Body of pancreas (tissue), 4 donors: ENCODE data around the gene INTS11. TPM values are rescaled to one million over a fixed set of nuclear protein-coding genes. Genes with fewer than 3 reads are reported as not detected.
"Not testable (repeated sequence)": the region's sequence is repeated elsewhere in the genome, so short reads cannot be mapped to it uniquely, and the experiment has no call there.

Experiments
- ATAC-seq: fragments of 150-250 bp; one replicate; pipeline ENCODE4 v1.9.1; 2016
- DNase-seq, 4 donors: peaks; one replicate each; pipeline ENCODE4 v3.0.0-alpha.2; 2019
- H3K27ac ChIP-seq, 4 donors: fragments of 200-600 bp; sonication (generic); 1 replicate in 3 of 4; 2 replicates in 1 of 4; pipeline versions ENCODE4 v1.5.1 to v1.6.1; 2016 to 2019; ENCODE audit warnings: mild to moderate bottlenecking in 1 of 4, mixed read lengths in 1 of 4, moderate library complexity in 1 of 4
- H3K27me3 ChIP-seq, 2 donors: fragments of 200-600 bp; sonication (generic); one replicate each; pipeline ENCODE4 v1.6.0; 2016; ENCODE audit warnings: mild to moderate bottlenecking in 1 of 2
- H3K36me3 ChIP-seq, 2 donors: fragments of 200-600 bp; sonication (generic); replicated peaks in 1 of 2; 2 replicates each; pipeline ENCODE4 v1.5.1; 2016; ENCODE audit warnings: low read depth in 2 of 2; ENCODE audit not compliant: insufficient read depth in 1 of 2
- H3K4me1 ChIP-seq: fragments of 200-600 bp; sonication (generic); one replicate; pipeline ENCODE4 v1.6.0; 2016
- H3K4me3 ChIP-seq, 2 donors: fragments of 200-600 bp; sonication (generic); 1 replicate in 1 of 2; 2 replicates in 1 of 2; pipeline ENCODE4 v1.5.1; 2016 to 2019
- H3K9me3 ChIP-seq, 3 donors: fragments of 200-600 bp; sonication (generic); 1 replicate in 2 of 3; 2 replicates in 1 of 3; pipeline ENCODE4 v1.5.1; 2016
- CTCF ChIP-seq, 7 experiments: fragments of 450-650 bp in 4 of 7; fragments of 200-600 bp in 3 of 7; sonication (generic) in 3 of 7; IDR thresholded peaks; one replicate each; pipeline ENCODE4 v1.5.1; 2016 to 2019; ENCODE audit warnings: antibody characterized with exemption in 7 of 7
- POLR2A ChIP-seq, 3 donors: fragments of 450-650 bp; IDR thresholded peaks; one replicate each; pipeline ENCODE4 v1.6.1; 2016; ENCODE audit warnings: antibody characterized with exemption in 3 of 3, mild to moderate bottlenecking in 2 of 3
- WGBS, 2 donors: methylation state at CpG; one replicate each; pipeline ENCODE4 v1.1.5; 2017; 5-methylcytosine and 5-hydroxymethylcytosine counted together
- intact Hi-C: fragments of 100-400 bp; cut with DNase I; formaldehyde crosslinking; loops from one replicate; pipeline ENCODE4 v1.15.1; 2023
- total RNA-seq, 2 donors: library from RNA; depleted of rRNA; stranded (reverse); fragments of >200 nt; gene quantifications; one replicate each; pipeline ENCODE4 v1.1.0, GENCODE V29; 2016

The INTS11 gene
- total RNA-seq, 2 donors from 2014 or later = 89.0 to 189 TPM

GRCh38 chr1:1318777-1319645, 5.4 kb downstream of the INTS11 start:
- Histone ChIP-seq H3K4me3 (no peak overlapping the region), H3K4me1 (peaks cover 47% of the 10 kb centered on the region), H3K27me3 (no peaks in the 10 kb centered on the region), H3K9me3 (no peaks in the 10 kb centered on the region), H3K36me3 (peaks cover 0 to 9% of the 10 kb centered on the region in 2 donors), H3K27ac (peak overlapping the region in 2 of 4 donors; percentile 73 to 77)
- DNase-seq (no peak), ATAC-seq (no peak)
- 85% methylated on average over 21 to 33 of the region's 36 CpGs for WGBS, 2 donors
- no peak for TF ChIP-seq POLR2A (IDR thresholded peaks at IDR 0.05)
- TF ChIP-seq CTCF (IDR thresholded peaks at IDR 0.05) = no peak
- intact Hi-C loops = no loop called here

- no peaks in the 10 kb centered on the region for H3K27me3 ChIP-seq
- H3K4me3 ChIP-seq = no peak overlapping the region
- peaks cover 3 to 17% of the 10 kb centered on the region in 2 donors for H3K36me3 ChIP-seq
- 69% methylated on average over 9 of the region's 9 CpGs for WGBS, 2 donors
- no peaks in the 10 kb centered on the region for H3K9me3 ChIP-seq
- peak; percentile 90 for ATAC-seq
- peak overlapping the region in 3 of 4 donors; percentile 25 to 77 (median 73) for H3K27ac ChIP-seq
- peak; percentile 82 to 91 (median 88) for DNase-seq
- TF ChIP-seq POLR2A (IDR thresholded peaks at IDR 0.05) (no peak), CTCF (IDR thresholded peaks at IDR 0.05) (no peak)
- intact Hi-C loops = no loop called here
- peaks cover 43% of the 10 kb centered on the region for H3K4me1 ChIP-seq
Observed at GRCh38 chr1:1318131-1318652, 6.3 kb downstream of the INTS11 start.

- ATAC-seq = no peak
- Histone ChIP-seq H3K27ac (peak overlapping the region in 2 of 4 donors; percentile 73 to 77), H3K4me1 (peaks cover 37% of the 10 kb centered on the region), H3K36me3 (peaks cover 9 to 23% of the 10 kb centered on the region in 2 donors), H3K9me3 (no peaks in the 10 kb centered on the region), H3K27me3 (no peaks in the 10 kb centered on the region), H3K4me3 (no peak overlapping the region)
- no peak for DNase-seq
- intact Hi-C loops = no loop called here
- no peak for TF ChIP-seq POLR2A (IDR thresholded peaks at IDR 0.05)
- no peak for TF ChIP-seq CTCF (IDR thresholded peaks at IDR 0.05)
- 87 to 93% methylated on average over 6 of the region's 6 CpGs for WGBS, 2 donors
Observed at GRCh38 chr1:1317420-1317819, 7.0 kb downstream of the INTS11 start.

GRCh38 chr1:1316199-1316598, 8.3 kb downstream of the INTS11 start:
- DNase-seq, H3K27ac ChIP-seq, ATAC-seq, H3K27me3 ChIP-seq, H3K9me3 ChIP-seq, H3K4me3 ChIP-seq, intact Hi-C loops: not testable (repeated sequence)
- WGBS, 2 donors = 89% methylated on average over 8 of the region's 8 CpGs
- peaks cover 26% of the 10 kb centered on the region for H3K4me1 ChIP-seq
- H3K36me3 ChIP-seq = peaks cover 9 to 32% of the 10 kb centered on the region in 2 donors

- TF ChIP-seq POLR2A (IDR thresholded peaks at IDR 0.05) (no peak), CTCF (IDR thresholded peaks at IDR 0.05) (no peak)
- H3K9me3 ChIP-seq = no peaks in the 10 kb centered on the region
- DNase-seq (no peak), ATAC-seq (no peak)
- 82 to 88% methylated on average over 7 to 13 of the region's 26 CpGs for WGBS, 2 donors
- no peak overlapping the region for H3K27ac ChIP-seq
- H3K36me3 ChIP-seq = peaks cover 9 to 32% of the 10 kb centered on the region in 2 donors
- intact Hi-C loops = no loop called here
- H3K4me1 ChIP-seq = peaks cover 22% of the 10 kb centered on the region
- H3K27me3 ChIP-seq = no peaks in the 10 kb centered on the region
- no peak overlapping the region for H3K4me3 ChIP-seq
Observed at GRCh38 chr1:1315435-1315954, 9.0 kb downstream of the INTS11 start.
